CD4-positive, alpha-beta T cell treated with Interleukin-15 for 1 hour (primary cell): ENCODE results near the gene KLHL25.

Experiments
- DNase-seq: peaks from one replicate; pipeline ENCODE4 v3.0.0-alpha.2; 2020

KLHL25 gene

GRCh38 chr15:85757939-85758654 is 36.6 kb downstream of the KLHL25 start:
- no peak for DNase-seq

DNA sequence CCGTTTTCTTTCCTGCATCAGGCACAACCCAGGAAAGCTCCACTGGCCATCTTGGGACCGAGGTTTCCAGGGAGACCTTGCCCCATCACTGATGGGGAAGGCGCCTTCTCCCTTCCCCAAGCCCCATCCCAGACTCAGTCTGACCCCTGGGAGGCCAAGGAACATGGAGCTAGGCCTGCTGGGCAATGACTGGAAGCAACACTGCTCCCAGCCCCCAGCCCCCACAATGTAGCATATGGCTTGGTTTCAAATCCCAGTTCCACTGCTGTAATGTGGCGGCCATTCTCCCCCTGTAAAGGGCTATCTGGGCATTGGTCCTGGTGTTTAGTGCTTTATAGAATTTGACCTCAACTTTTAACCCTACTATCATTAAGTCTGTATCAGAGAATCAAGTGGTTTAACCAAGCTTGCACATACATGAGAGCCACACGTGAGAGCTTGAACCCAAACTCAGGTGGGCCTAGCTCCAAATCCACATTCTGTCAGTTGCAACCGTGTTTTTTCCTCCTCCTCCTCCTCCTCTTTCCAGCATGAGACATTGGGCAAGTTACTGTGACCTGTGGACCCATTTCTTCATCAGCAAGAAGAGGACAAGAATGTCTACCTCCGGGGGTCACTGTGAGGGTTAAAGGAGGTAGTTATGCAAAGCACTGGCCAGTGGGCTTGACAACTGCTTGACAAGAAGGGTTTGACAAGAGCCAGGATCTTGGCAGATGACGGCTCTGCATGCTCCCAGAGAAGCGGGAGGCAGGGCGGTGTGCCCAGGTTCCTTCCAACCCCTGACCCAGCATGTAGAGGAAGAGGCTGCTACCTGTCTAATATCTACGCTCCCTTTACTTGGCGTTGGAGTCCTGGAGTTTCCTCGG is 37.4 kb downstream of the KLHL25 start:
- no peak for DNase-seq

DNA sequence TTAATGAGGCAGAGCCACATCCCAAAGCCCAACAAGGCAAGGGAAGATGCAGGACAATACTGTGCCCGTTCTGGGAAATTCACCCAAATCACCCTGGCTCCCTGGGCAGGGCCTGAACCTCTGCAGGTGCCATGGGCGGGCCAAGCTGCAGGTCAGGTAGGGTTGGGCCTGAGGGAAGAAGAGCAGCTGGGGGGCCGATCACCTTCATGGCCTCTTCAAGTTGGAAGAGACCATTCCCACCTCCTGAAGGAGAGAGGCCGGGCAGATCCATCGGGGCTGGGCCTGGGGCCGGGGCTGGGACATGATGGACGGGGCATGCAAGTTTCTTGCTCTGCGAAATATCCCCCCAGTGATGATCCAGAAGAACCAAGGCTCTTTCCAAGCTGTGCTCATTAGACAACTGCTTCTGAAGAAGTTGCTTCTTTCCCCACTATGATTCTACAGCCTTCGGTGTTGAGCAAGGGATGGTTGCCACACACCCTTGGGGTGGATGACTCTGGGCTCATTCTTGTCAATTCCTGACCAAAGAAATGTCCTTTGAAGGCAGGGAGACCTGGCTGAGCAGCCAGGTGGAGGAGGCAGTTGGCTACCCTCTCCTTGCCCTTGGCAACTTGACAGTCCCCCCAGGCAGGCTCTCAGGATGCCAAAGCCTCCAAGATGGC is 38.2 kb downstream of the KLHL25 start:
- DNase-seq: no peak

GRCh38 chr15:85755942-85756341 is 38.8 kb downstream of the KLHL25 start:
- DNase-seq: no peak

GRCh38 chr15:85755471-85755870 is 39.3 kb downstream of the KLHL25 start:
- no peak for DNase-seq

- no peak for DNase-seq
Measured at GRCh38 chr15:85754989-85755388, 39.7 kb downstream of the KLHL25 start.

- no peak for DNase-seq
Measured at GRCh38 chr15:85753791-85754452, 40.8 kb downstream of the KLHL25 start.

GRCh38 chr15:85753261-85753660 is 41.5 kb downstream of the KLHL25 start:
- DNase-seq: no peak

- no peak for DNase-seq
Measured at GRCh38 chr15:85752491-85752961, 42.2 kb downstream of the KLHL25 start.

GRCh38 chr15:85752124-85752475 is 42.6 kb downstream of the KLHL25 start:
- DNase-seq: no peak

- DNase-seq: no peak
Measured at GRCh38 chr15:85751291-85752123, 43.2 kb downstream of the KLHL25 start.

- DNase-seq: no peak
Measured at GRCh38 chr15:85750319-85751290, 44.1 kb downstream of the KLHL25 start.

DNA sequence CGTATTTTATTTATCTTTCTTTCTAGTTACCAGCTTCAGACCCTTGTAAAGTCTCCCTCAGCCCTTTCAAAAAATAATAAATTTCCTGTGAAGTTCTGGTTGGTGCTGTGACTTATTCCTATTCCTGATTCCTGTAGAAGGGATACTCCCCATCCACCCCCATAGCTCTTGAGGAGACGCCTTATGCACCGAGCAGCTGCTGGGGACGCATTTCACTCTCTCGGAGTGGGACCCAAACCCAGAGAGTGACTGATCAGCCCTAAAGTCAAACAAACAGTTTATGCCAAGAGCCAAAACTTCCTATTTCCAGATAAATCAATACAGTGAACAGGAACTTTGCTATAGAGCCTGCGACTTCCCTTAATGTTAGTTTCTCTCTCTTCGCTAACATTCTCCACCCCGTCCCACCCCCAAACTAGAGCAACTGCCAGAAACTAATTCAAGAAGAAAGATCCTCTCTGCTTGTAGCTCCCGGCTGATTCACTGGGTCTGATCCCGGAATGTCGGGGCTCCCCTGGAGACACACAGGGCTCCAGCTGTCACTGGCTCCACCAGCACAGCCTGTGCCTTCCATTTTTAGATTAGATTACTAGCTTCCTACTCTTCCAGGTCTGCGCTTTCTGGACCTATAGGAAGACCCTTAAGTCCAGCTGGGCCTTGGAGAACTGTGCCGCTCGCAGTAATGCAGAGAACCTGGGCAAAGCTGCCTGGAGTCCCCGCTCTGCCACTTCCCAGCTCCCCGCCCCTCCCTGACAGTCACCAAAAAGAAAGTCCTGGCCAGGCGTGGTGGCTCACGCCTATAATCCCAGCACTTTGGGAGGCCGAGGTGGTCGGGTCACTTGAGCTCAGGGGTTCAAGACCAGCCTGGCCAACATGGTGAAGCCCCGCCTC is 45.2 kb downstream of the KLHL25 start:
- no peak for DNase-seq

- DNase-seq: no peak
Measured at GRCh38 chr15:85748729-85749128, 46.0 kb downstream of the KLHL25 start.

DNA sequence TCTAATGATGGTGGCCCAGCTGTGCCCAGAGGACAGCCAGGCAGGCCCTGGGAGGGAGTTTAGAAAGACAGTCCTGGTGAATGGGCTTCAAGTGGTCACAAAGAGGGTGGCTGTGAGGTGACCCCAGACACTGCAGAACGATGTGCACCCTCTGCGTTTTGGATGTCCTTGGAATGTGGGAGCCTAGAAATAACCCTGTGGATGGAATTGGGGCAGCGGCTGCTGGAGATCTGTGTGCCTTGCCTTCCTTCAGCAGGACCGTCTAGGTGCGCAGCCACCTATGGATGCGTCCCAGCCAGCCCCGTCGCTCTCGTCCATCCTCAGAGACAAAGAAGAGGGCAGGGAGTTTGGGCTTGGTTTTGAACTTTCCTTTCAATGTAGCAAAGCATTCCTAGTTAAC is 46.5 kb downstream of the KLHL25 start:
- DNase-seq: no peak

DNA sequence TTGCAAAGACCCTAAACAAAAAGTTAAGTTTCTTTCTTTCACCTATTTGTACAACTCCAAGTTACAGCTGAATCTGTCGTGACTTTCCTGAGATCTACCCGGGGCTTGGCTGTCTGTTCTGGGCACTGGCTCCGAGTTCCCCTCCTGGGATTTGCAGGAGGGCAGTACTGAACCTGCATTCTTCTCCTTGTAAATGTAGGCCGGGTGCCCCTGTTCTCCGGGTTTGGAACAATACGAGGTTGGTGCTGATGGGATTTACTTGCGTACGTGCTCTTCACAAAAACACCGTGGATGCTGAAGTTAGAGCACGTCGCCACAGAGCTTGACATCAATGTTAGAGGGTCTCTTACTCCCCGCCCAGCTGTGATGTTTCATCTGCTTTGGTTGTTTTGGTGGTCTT is 48.1 kb downstream of the KLHL25 start:
- DNase-seq: no peak

DNA sequence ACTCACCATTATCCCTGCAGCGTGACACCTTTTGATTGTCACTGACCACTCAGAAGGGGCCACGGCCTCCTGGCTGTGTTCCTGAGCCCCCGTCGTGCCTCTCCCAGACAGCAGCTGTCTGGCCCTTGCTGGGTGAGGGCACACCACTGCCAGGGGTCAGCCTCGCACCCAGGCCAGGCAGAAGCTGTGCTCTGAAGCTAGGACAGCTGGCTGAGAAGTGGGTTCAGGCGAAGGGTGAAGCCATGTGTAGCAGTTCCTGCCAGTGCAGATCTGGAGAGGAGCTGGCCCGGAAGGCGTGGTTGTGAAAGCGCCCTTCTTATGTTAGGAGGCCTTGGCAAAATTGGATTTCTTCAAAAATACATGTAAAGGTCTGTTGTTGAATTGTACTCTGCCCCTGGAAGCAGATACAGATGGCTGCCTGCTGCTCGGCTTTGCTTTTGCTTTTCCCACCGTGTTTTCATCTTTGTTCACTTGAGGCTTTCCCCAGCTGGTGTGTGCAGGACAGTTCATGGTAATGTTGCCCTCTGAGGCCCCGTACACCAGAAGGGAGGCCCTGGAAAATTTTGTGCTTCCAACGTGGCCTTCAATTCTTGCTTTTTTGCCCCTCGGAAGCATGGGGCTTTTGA is 49.1 kb downstream of the KLHL25 start:
- DNase-seq: no peak

DNA sequence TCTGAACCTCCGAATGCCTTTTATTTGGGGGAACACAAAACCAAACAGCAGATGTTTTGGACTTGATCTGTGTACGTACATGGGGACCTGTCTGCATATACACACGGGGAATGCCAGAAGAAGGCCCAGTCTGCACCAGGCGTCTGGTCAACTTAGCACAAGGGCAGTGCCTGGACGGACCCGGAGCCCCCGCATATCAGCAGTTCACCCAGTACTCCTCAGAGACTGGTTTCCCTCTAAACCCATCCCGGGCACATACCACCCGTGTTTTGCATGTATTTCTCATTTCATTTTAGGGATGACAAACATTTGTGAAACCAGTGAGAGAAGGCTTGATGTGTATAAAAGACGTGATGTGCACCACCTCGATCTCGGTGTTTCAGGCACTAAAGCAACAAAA is 49.7 kb downstream of the KLHL25 start:
- DNase-seq: no peak

DNA sequence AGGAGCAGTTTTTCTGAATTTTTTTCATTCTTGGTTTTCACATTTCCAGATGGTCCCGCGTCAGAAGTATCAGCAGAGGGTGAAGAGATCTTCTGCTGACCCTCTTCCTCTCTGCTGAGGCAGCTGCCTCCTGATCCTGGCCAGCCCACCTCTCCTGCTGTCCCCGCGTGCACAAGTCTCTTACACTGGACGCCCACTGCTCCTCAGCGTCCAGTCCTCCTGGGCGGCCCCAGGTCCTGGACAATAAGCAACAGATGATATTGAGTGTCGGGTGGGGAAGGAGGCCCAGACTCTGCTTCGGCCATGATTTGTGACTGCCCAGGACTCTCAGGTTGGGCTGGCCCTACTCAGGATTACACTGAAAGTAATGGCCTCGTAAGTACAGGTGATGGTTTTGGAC is 50.1 kb downstream of the KLHL25 start:
- no peak for DNase-seq
